ENCODE data around the gene DCAF5. TPM values are rescaled to one million over a fixed set of nuclear protein-coding genes. Genes with fewer than 3 reads are reported as not detected.

DCAF5 gene
- total RNA-seq, 4 donors from 2014 or later, result 38.7 to 57.8 (median 48.9) TPM

DNA sequence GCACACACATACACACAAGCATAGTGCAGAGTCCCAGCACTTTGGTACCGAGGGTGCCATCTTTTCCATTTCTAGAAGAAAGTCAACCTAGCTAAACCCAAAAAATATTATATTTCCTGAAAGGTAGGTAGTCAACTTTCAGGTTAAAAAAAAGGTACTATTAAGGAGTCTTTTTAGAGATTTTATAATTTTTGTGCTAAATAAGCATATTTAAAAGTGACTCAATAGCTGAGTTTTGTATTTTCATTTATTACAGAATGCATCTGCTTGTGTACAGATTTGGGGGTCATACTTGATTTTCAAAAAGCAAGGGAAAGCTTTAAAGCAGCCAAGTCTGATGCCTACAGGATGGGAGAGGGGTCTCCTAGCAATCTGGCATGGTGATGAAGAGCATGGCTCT is 34.6 kb downstream of the DCAF5 start:
- Histone ChIP-seq H3K27ac (no peak overlapping the region), H3K36me3 (peaks cover 0 to 58% (median 0%) of the 10 kb centered on the region in 3 donors), H3K4me1 (no peaks in the 10 kb centered on the region), H3K9me3 (no peaks in the 10 kb centered on the region), H3K4me3 (no peak overlapping the region), H3K27me3 (no peaks in the 10 kb centered on the region)
- DNase-seq, result no peak
- TF ChIP-seq POLR2A (IDR thresholded peaks at IDR 0.05), result no peak
- TF ChIP-seq, protein P1, sequence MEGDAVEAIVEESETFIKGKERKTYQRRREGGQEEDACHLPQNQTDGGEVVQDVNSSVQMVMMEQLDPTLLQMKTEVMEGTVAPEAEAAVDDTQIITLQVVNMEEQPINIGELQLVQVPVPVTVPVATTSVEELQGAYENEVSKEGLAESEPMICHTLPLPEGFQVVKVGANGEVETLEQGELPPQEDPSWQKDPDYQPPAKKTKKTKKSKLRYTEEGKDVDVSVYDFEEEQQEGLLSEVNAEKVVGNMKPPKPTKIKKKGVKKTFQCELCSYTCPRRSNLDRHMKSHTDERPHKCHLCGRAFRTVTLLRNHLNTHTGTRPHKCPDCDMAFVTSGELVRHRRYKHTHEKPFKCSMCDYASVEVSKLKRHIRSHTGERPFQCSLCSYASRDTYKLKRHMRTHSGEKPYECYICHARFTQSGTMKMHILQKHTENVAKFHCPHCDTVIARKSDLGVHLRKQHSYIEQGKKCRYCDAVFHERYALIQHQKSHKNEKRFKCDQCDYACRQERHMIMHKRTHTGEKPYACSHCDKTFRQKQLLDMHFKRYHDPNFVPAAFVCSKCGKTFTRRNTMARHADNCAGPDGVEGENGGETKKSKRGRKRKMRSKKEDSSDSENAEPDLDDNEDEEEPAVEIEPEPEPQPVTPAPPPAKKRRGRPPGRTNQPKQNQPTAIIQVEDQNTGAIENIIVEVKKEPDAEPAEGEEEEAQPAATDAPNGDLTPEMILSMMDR (IDR thresholded peaks at IDR 0.05), result no peak

DNA sequence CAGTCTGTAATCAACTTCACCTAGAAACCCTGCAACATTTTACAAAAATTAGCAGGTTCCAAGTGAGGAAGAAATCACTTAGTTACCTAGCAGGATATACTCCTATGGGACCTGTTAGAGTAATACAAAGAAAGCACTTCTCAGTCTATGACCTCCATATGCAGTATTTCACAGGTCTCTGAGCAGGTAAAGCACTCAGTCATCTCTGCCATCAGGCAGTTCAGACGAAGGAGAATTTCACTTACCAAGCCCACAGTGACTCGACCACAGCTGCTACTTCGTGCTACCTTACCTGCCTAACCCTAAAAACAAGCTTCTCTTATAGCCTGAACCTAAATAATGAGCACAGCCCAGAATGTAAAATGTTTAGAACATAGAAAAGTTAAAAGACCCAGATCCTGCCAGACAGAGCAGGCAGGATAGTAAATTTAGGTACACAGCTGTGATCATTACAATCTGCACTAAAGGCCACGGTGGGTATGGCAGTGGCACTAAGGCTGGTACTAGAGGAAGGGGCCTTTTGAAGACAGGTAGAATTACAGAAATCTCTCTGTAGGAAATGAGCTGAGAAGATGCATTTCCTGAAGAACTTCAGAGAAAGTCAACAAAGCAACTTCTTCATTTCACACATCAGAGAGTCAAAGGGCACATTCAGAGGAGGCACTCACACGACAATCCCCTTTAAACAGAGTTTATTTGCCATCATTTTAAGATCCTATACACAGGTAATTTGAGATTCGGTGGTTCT is 35.7 kb downstream of the DCAF5 start:
- TF ChIP-seq POLR2A (IDR thresholded peaks at IDR 0.05), result no peak
- TF ChIP-seq, protein P1 (IDR thresholded peaks at IDR 0.05), result no peak

DNA sequence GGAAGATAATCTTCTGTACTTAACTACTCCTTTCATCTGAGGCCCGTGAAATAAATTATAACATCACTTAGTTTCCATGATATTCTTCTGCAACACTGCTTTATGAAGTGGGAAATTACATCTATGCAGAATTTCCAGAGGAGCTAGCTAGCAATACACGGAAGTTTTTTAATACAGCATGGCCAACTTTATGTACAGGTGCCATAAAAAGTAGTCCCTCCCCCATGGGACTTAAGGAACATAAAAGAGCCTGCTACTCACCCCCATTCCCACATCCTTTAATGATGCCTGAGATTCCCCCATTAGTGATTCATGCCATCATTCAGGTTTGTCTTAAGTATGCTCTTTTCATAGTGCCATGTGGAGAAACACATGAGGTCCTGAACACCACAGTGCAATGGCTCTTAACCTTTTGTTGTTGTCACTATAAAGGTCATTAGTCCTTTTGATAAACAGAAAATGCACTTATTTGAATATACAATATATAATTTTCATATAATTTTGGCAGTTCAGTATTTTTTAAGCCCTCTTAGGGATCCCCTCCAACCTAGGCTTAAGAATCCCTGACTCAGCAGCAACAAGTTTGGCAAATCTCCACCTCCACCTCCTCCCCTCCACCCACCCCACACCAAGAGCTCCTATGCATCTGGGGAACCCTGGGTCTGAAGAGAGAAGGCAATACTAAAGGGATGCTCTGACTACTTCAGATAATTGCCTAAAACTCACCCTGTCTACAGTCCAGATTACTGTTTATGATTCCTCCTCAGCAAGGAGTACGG is 37.3 kb downstream of the DCAF5 start:
- H3K27ac ChIP-seq, result no peak overlapping the region
- H3K9me3 ChIP-seq, result no peaks in the 10 kb centered on the region
- no peak for TF ChIP-seq POLR2A (IDR thresholded peaks at IDR 0.05)
- TF ChIP-seq, protein P1 (IDR thresholded peaks at IDR 0.05), result no peak
- H3K36me3 ChIP-seq, result peaks cover 0 to 60% (median 0%) of the 10 kb centered on the region in 3 donors
- H3K27me3 ChIP-seq, result no peaks in the 10 kb centered on the region
- H3K4me1 ChIP-seq, result no peaks in the 10 kb centered on the region
- no peak for DNase-seq
- no peak overlapping the region for H3K4me3 ChIP-seq

More for the DNA sequence above, 35.7 kb downstream of the DCAF5 start:
- DNase-seq, result no peak
- H3K27me3 ChIP-seq, result no peaks in the 10 kb centered on the region
- no peaks in the 10 kb centered on the region for H3K4me1 ChIP-seq
- peaks cover 0 to 67% (median 0%) of the 10 kb centered on the region in 3 donors for H3K36me3 ChIP-seq
- H3K27ac ChIP-seq, result no peak overlapping the region
- H3K9me3 ChIP-seq, result no peaks in the 10 kb centered on the region
- H3K4me3 ChIP-seq, result no peak overlapping the region

DNA sequence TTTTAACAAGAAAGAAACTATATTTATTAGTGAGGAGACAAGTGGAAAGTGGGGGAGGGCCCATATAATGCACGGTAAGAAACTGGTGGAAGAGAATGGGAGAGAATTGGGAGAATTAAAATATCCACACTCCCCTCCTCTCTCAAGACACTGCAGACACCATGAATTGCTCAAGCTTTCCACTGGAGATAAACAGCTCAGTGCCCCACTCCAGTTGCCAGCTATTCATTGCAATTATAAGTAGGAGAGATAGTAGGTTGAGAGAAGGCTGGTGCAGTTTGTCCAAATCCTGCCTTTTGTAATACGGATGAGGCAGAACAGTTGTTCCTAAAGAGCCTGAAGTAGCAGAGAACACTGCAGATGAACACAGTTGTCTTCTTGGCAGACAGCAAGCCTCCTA is 38.2 kb downstream of the DCAF5 start:
- H3K27me3 ChIP-seq, result no peaks in the 10 kb centered on the region
- no peak overlapping the region for H3K4me3 ChIP-seq
- H3K36me3 ChIP-seq, result peaks cover 0 to 60% (median 0%) of the 10 kb centered on the region in 3 donors
- no peak for DNase-seq
- no peaks in the 10 kb centered on the region for H3K4me1 ChIP-seq
- H3K27ac ChIP-seq, result no peak overlapping the region
- TF ChIP-seq, protein P1 (IDR thresholded peaks at IDR 0.05), result no peak
- TF ChIP-seq POLR2A (IDR thresholded peaks at IDR 0.05), result no peak
- H3K9me3 ChIP-seq, result no peaks in the 10 kb centered on the region

DNA sequence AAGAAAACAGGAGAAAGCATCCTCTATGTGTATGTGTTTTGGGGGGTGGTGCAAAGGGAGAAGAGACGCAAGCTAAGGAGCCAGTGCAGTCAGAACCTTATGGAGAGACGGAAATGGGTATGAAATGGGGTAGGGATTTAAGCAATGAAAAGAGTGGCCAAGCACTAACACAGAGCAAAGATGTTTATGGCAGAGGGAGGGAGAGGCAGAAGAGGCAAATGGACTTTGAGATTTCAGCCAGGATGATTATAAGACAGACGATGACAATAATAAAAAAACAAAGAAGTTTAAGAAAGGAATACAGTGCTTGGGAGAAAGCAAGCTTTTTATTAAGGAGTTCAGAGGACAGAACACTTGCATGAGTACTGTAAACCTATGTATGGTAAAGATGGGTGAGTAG is 44.6 kb downstream of the DCAF5 start:
- TF ChIP-seq, protein P1 (IDR thresholded peaks at IDR 0.05), result no peak
- no peak for TF ChIP-seq POLR2A (IDR thresholded peaks at IDR 0.05)

More for the DNA sequence above, 44.6 kb downstream of the DCAF5 start:
- no peaks in the 10 kb centered on the region for H3K9me3 ChIP-seq
- H3K4me1 ChIP-seq, result peaks cover 0 to 8% (median 0%) of the 10 kb centered on the region in 4 donors
- peaks cover 0 to 22% (median 0%) of the 10 kb centered on the region in 3 donors for H3K36me3 ChIP-seq
- H3K4me3 ChIP-seq, result no peak overlapping the region
- no peak overlapping the region for H3K27ac ChIP-seq
- DNase-seq, result no peak
- no peaks in the 10 kb centered on the region for H3K27me3 ChIP-seq
